Cardiac fibroblast (primary cell): ENCODE results near the gene SLC1A2.

ENCODE experiments used
- DNase-seq, 2 donors: peaks; one replicate each; pipeline versions ENCODE4 v3.0.0 to v3.0.0-alpha.2; 2010; ENCODE audit warnings: low read depth in 2 of 2
- H3K4me3 ChIP-seq, 2 donors: replicated peaks in 1 of 2; 1 replicate in 1 of 2; 2 replicates in 1 of 2; pipeline ENCODE4 v1.5.1; 2011; ENCODE audit warnings: low read depth in 2 of 2, low read length in 2 of 2, mild to moderate bottlenecking in 2 of 2, moderate library complexity in 1 of 2
- TF ChIP-seq, protein P1 (sequence below): IDR thresholded peaks from one replicate; pipeline ENCODE4 v1.5.1; 2011; ENCODE audit warnings: low read depth, mild to moderate bottlenecking, low read length, inconsistent platforms

The SLC1A2 gene

DNA sequence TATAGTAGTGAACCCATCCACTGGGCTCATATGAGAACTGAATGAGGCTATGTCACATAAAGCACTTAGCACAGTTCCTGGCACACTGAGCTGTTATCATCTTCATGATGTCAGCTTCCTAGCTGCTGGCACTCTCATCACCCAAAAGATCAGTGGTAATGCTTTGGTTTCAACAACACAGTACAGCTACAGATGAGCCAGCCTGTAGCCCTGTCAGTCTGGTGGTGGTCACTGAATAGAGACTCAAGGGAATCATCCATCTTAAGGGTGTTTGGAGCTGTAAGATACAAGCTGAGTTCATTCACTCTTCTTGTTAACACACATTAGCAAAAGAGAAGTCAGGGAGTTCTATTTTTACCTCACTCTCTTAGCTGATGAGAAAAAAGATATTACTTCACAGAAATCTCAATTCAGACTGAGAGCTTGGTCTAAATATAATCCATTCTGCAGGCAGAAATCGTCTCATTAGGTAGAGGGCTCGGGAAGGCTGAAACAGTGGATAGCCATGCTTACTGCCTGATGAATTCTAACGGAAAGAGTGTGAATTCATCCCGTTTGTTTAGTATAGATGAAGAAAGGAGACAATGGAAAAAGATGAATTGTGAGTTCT lies 6.3 kb upstream of the SLC1A2 start:
- no peak overlapping the region for H3K4me3 ChIP-seq
- TF ChIP-seq, protein P1, sequence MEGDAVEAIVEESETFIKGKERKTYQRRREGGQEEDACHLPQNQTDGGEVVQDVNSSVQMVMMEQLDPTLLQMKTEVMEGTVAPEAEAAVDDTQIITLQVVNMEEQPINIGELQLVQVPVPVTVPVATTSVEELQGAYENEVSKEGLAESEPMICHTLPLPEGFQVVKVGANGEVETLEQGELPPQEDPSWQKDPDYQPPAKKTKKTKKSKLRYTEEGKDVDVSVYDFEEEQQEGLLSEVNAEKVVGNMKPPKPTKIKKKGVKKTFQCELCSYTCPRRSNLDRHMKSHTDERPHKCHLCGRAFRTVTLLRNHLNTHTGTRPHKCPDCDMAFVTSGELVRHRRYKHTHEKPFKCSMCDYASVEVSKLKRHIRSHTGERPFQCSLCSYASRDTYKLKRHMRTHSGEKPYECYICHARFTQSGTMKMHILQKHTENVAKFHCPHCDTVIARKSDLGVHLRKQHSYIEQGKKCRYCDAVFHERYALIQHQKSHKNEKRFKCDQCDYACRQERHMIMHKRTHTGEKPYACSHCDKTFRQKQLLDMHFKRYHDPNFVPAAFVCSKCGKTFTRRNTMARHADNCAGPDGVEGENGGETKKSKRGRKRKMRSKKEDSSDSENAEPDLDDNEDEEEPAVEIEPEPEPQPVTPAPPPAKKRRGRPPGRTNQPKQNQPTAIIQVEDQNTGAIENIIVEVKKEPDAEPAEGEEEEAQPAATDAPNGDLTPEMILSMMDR: no peak
- DNase-seq: no peak

DNA sequence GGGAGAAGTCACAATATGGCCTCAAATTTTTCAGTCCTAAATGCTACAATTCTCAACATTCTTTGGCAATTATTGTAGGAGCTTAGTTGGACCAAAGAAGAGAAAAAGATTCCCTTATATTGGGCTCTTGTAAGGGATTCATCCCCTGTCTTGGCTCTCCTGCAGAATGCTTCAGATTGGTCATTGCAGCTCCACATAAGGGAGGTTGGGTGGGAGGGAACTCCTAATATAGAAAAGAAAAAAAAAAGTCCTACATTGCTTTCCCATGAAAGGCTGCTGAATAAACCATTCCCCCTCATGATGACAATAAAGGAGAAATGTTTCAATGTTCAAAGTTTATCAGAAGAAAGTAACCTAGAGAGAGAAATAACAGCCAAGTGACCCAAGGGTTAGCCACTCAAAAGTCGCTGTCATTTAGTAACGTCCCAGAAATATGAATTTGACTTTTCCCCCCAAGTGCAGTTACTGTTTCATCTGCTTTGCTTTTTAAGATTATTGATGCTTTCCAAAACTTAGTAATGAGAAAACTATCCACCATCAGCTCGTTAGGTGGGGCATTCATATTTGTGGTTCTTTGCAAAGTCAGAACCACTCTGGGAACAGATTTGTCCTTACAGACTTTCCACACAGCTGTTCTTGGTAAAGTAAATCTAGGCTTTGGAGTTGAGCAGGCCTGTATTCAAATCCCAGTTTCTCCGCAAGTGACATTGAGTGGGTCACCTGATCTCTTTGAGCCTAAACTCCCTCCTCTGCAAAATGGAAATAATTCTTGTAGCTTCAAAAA lies 5.0 kb upstream of the SLC1A2 start:
- H3K4me3 ChIP-seq: no peak overlapping the region
- peak in 1 of 2 donors; percentile 53 for DNase-seq
- TF ChIP-seq, protein P1: no peak

DNA sequence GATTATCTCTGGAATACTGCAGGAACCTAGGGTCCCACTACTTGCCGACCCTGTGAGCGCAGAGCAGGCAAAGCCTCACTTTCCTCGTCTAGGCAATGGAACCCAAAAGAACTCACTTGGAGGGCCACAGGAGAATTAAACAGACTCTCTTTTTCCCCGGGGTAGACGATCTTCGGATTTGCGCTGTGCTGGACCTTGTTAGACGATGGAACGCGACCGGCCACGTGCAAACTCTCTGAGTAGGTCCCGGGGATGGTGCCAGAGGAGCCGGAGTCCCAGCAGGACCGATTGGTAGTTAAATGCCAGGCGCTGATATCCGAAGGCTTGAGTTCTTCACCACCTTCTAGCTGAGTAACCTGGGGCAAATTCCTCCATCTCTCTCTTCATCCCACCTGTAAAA lies 1.0 kb upstream of the SLC1A2 start:
- TF ChIP-seq, protein P1: no peak
- no peak overlapping the region for H3K4me3 ChIP-seq
- DNase-seq: no peak

DNA sequence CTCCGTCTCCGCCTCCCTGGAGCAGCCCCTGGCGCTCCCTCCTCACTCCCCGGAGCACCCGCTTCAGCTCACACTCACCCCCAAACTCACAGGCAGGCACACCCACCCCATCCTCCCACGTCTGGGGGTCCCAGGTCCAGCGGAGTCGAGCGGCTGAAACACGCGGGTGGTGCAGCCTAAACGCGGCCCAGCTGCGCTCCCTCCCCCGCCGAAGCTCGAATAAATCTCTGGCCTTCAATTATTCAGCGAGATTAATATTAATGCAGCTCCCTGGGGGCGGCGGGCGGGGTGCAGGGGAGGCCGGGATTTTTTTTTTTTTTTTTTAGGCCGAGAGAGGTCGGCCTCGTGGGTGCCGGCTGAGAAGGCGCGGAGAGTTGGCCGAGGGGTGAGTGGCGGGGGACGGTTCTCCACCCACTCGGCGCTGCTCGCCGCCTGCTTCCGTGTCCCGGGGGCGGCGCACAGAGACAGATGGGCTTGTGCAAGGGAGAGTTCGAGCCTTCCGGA lies 524 bp upstream of the SLC1A2 start:
- TF ChIP-seq, protein P1: no peak
- peak overlapping the region; percentile 31 to 47 for H3K4me3 ChIP-seq
- DNase-seq: no peak

DNA sequence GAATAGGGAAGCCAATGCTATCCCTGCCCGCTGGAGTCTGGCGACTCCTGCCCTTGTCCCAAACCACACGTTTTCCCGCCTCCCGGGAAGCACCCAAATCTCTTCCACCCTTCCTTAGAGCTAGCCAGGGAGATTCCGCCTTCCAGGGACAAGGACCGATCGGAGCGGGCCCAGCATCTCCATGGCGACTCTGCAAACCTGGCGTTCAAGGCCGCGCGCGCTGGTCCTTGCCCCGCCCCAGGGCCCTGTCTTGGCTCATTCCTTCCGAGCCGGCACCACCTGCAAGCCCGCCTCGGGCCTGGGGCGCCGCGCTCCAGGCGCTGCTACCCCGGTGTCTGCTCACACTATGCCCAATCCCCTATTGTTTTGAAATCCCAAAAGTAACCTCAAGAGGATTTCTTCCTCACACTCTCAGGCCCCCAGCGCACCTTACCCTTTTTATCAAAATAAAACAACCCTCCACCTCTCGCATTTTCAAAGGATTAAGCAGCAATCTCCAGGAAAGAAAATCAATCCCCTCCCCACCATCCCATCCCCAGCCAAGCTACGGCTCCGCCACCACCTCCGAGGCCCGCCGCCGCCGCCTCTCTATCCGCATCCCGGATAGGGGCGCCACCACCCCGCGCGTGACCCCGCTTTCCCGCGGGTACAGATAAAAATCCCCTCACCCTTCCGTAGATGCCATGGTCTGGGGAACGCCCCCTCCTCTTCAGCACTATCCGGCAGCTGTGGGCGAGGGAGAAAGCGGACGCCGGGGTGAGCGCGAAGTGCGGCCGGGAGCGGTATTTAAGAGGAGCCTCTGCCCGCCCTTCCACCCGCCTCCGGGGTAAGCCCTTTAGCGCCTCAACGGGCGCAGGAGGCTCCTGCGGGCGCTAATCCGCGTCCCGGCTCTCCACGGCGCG lies 825 bp downstream of the SLC1A2 start:
- H3K4me3 ChIP-seq: peak overlapping the region; percentile 13 to 47
- TF ChIP-seq, protein P1: no peak
- peak in 1 of 2 donors; percentile 16 for DNase-seq

DNA sequence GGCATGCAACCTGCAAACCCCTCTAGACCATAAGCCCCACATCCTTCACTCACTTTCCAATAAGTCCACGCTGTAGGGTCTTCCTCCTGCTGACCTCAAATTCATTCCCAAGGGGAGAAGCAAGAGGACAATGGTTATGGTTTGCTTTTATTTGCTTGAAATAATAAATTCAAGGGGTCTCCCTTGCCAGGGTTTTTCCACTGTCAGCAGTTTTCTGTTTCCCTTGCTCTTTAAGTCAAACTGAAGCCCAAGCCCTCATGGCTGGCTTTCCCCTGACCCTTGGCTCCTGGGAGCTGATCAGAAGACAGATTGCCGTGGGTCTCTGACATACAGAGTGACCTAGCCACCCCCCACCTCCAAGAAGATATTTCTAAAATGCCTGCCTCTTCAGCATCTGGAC lies 3.9 kb downstream of the SLC1A2 start:
- TF ChIP-seq, protein P1: no peak
- H3K4me3 ChIP-seq: no peak overlapping the region
- no peak for DNase-seq
